ENCODE results near the gene BTN3A1.

BTN3A1 gene

DNA sequence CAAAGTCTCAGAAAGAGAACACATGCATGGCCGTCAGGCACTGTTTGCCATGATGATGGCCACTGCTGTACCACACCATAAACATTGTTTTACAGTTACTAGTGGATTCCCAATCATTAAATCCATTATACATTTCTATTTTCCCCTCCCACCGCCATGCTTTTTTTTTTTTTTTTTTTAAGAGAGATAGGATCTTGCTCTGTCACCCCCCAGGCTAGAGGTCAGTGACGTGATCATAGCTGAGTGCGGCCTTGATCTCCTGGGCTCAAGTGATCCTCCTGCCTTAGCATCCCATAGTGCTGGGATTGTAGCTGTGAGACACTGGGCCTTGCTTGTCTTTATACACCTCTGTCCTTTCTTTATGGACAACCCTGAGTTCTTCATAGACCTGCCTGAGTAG is 33.9 kb downstream of the BTN3A1 start:
- Mint-ChIP-seq H3K9me3 (peaks cover 10% of the 10 kb centered on the region), H3K27ac (no peak overlapping the region), H3K4me3 (no peak overlapping the region), H3K4me1 (peaks cover 17% of the 10 kb centered on the region), H3K36me3 (peaks cover 23% of the 10 kb centered on the region), H3K27me3 (no peaks in the 10 kb centered on the region)
- no peak for ATAC-seq

DNA sequence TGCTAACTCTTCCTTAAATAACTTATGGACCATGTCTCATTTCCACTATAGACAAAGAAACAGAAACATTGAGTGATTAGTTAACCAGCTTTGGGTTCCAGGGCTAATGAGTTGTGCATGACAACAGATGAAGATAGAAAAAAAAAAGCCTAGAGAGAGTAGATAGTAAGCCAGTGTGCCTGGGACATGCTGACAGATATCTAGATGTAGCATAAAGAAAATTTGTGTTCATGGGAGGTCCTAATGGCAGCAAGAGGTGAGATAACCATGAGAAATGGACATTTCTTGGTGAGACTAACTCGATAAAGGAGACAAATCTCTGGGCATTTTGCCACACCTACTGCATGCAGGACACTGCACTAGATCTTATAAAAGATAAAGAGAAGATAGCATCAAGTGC is 35.5 kb downstream of the BTN3A1 start:
- no peak for ATAC-seq
- H3K27me3 Mint-ChIP-seq = no peaks in the 10 kb centered on the region
- H3K36me3 Mint-ChIP-seq = peaks cover 17% of the 10 kb centered on the region
- peaks cover 10% of the 10 kb centered on the region for H3K9me3 Mint-ChIP-seq
- no peak overlapping the region for H3K27ac Mint-ChIP-seq
- peaks cover 27% of the 10 kb centered on the region for H3K4me1 Mint-ChIP-seq
- no peak overlapping the region for H3K4me3 Mint-ChIP-seq

DNA sequence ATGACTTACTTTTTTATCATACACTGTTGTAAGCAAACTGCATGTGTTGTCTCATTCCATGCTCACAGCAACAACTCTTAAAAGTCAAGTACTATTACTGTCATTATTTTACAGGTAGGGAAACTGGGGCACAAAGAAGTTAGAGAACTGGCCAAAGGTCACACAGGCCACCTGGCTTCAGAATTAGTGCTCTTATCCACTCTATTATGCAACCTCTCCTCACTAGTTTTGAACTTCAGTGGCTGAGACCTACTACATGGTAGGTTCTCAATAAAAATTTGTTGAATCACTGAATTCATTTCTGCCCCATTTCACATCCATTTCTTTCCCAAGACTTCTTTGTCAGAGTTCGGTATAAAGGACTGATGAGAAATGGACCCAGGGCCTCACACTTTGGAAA is 35.9 kb downstream of the BTN3A1 start:
- Mint-ChIP-seq H3K36me3 (peaks cover 17% of the 10 kb centered on the region), H3K4me3 (no peak overlapping the region), H3K27me3 (no peaks in the 10 kb centered on the region), H3K4me1 (peaks cover 30% of the 10 kb centered on the region), H3K9me3 (peaks cover 10% of the 10 kb centered on the region), H3K27ac (no peak overlapping the region)
- ATAC-seq = no peak

DNA sequence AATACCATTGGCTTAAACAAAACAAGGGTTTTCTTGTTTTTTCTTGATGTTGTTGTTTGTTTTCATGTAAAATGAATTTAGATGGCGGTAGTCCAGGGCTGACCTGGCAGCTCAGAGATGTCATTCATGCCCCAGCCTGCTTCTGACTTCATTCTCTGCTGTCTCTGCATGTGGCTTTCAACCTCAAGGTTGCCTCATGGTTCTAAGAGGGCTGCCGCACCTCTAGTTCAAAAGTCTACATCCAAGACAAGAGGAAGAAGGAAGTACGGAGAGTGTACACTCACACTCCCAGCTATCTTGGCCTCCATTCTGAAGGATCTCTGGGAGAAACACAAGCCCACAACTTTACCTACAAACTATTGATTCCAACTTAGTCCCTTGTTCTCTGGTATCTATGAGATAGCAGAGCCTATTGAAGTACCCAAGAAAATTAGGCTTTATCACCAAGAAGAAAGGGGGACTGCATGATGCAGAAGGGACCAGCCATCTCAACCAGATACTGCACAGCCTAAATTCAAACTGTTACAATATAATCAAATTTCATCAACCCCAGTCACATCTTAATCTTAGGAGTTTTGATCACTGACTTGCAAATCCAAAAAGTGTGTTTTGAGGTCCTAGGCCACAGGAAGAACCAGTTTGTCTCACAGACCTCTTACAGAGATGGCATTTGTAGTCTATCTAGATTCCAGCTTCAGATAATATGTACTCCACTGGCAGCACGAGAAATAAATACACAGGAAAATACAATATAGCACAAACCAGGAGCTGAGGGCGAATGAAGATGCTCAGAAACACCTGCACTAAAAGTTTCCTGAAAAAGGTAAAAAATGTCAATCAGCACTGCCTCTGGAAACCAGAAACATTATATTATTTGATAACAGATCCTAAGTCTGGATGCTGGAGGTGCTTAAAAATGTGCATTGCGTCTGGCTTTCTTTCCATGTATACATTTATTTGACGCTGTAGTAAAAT is 37.4 kb downstream of the BTN3A1 start:
- Mint-ChIP-seq H3K4me1 (peaks cover 36% of the 10 kb centered on the region), H3K4me3 (peak overlapping the region; percentile 89), H3K27me3 (no peaks in the 10 kb centered on the region), H3K9me3 (peaks cover 2% of the 10 kb centered on the region), H3K36me3 (peaks cover 20% of the 10 kb centered on the region), H3K27ac (peak overlapping the region; percentile 98)
- ATAC-seq = no peak

DNA sequence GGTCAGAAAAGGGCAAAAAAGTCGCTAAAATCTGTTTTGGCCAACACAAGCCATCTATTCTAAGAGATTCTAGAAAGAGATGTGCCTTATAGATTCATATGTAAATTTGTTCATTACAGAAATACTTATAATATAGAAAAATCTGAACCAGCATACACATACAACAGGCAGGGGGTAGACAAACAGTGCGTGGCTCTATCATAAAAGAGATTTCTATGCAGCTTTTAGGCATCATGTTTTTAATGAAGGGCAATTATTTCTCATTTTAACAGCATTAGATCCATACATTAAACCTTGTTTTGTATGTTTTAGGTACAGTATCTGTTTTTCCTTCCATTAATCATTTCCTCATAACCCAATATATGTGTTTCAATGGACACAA is 38.9 kb downstream of the BTN3A1 start:
- Mint-ChIP-seq H3K4me3 (peak overlapping the region; percentile 89), H3K27ac (peak overlapping the region; percentile 98), H3K9me3 (no peaks in the 10 kb centered on the region), H3K4me1 (peaks cover 51% of the 10 kb centered on the region), H3K36me3 (peaks cover 32% of the 10 kb centered on the region), H3K27me3 (no peaks in the 10 kb centered on the region)
- ATAC-seq = no peak

DNA sequence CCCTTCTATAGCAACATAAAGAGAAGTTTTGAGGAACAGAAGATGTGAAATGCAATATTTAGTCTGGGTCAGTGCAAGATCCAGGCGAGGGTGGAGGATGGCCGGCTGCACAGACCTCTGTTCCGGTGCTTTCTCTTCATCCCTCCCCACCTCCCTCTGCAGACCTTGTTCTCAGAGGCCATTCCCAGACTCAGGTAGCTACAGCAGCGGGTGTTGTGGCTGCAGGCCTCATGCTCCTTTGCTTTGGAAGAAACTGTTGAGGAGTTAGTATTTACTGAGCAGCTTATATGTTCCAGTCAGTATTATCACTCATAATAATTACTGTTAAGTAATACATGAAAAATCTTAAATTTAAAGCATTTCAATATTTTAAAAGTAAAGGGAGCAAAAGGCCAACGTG is 39.9 kb downstream of the BTN3A1 start:
- peak overlapping the region; percentile 66 for H3K4me3 Mint-ChIP-seq
- no peaks in the 10 kb centered on the region for H3K27me3 Mint-ChIP-seq
- no peak overlapping the region for H3K27ac Mint-ChIP-seq
- H3K36me3 Mint-ChIP-seq = peaks cover 32% of the 10 kb centered on the region
- ATAC-seq = no peak
- no peaks in the 10 kb centered on the region for H3K9me3 Mint-ChIP-seq
- peaks cover 55% of the 10 kb centered on the region for H3K4me1 Mint-ChIP-seq

DNA sequence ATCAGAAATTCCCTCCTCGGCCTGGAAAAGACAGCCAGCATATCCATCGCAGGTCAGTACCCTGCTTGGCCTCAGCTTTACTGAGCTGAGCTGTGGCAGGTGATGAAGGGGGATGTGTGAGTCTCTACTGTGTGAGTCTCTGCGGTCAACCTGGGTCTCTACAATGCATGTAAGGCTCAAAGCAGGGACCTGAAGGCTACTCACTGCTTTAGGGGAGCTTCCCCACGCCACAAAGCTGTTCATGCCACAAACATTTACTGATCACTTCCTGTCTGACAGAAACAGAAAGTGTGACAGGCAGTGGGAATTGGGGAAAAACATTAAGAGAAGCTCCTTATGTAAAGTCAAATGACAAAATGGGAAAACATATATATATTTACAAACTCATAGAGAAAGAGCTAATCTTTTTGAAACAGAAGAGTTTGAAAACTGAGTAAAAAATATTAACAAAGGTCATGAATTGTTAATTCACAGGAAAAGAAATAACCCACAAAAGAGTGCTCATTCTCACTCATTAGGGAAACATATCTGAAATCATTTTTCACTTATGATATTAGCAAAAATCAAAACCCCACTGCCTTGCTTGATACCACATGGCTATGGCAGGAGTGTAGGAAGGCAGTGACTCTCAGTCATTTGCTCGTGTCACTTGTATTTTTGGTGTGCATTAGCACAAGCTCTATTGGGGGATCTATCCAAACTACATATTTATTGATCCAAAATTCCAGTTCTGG is 44.0 kb downstream of the BTN3A1 start:
- peaks cover 58% of the 10 kb centered on the region for H3K36me3 Mint-ChIP-seq
- H3K27me3 Mint-ChIP-seq = no peaks in the 10 kb centered on the region
- peak overlapping the region; percentile 8 for H3K27ac Mint-ChIP-seq
- no peaks in the 10 kb centered on the region for H3K9me3 Mint-ChIP-seq
- no peak overlapping the region for H3K4me3 Mint-ChIP-seq
- ATAC-seq = peak; percentile 87
- H3K4me1 Mint-ChIP-seq = peaks cover 39% of the 10 kb centered on the region

DNA sequence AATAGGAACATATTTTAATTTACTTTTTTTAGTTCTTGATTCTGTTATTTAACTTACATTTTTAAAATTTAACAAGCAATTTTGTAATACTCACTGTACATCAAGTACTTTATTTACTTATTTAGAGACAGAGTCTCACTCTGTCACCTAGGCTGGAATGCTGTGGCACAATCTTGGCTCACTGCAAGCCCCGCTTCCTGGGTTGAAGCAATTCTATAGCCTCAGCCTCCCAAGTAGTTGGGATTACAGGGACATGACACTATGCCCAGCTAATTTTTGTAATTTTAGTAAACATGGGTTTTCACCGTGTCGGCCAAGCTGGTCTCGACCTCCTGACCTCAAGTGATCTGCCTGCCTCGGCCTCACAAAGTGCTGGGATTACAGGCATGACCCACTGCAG is 45.2 kb downstream of the BTN3A1 start:
- H3K9me3 Mint-ChIP-seq = no peaks in the 10 kb centered on the region
- peaks cover 66% of the 10 kb centered on the region for H3K36me3 Mint-ChIP-seq
- H3K4me3 Mint-ChIP-seq = no peak overlapping the region
- H3K27me3 Mint-ChIP-seq = no peaks in the 10 kb centered on the region
- ATAC-seq = no peak
- H3K4me1 Mint-ChIP-seq = peaks cover 32% of the 10 kb centered on the region
- H3K27ac Mint-ChIP-seq = no peak overlapping the region

DNA sequence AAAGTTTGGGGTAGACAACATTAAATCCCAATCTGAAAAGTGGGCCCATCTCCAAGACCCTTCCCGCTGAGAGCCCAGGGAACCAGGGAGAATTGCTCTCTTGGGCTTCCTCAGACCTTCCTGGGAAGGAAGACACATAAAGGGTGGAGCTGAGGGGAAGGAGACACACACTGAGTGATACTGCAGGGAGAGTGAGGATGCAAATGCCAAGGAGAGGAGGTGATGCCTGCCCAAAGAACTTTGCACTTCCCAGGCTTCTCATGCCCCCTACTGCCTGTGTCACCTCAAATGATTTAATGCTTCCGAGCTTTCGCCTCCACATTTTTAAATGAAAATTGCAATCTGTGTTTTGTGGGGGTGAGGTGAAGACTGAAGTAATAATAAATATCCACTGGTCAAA is 48.2 kb downstream of the BTN3A1 start:
- ATAC-seq = no peak
- Mint-ChIP-seq H3K4me1 (peaks cover 12% of the 10 kb centered on the region), H3K4me3 (no peak overlapping the region), H3K36me3 (peaks cover 47% of the 10 kb centered on the region), H3K9me3 (no peaks in the 10 kb centered on the region), H3K27ac (no peak overlapping the region), H3K27me3 (no peaks in the 10 kb centered on the region)

DNA sequence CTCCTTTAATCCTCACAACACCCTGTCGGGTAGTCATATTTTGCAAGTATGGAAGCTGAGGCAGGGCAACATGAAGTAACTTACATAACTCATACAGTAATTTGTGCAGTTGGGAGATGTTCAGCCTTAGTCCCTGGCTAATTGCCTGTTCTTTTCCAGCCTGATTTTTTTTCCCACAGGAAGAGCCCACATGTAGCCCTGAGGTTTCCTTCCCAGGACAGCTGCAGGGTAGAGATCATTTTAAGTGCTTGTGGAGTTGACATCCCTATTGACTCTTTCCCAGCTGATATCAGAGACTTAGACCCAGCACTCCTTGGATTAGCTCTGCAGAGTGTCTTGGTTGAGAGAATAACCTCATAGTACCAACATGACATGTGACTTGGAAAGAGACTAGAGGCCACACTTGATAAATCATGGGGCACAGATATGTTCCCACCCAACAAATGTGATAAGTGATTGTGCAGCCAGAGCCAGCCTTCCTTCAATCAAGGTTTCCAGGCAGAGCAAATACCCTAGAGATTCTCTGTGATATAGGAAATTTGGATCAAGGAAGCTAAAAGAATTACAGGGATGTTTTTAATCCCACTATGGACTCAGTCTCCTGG is 50.7 kb downstream of the BTN3A1 start:
- peaks cover 42% of the 10 kb centered on the region for H3K36me3 Mint-ChIP-seq
- H3K27ac Mint-ChIP-seq = no peak overlapping the region
- H3K27me3 Mint-ChIP-seq = no peaks in the 10 kb centered on the region
- no peaks in the 10 kb centered on the region for H3K9me3 Mint-ChIP-seq
- no peak overlapping the region for H3K4me3 Mint-ChIP-seq
- no peak for ATAC-seq
- peaks cover 18% of the 10 kb centered on the region for H3K4me1 Mint-ChIP-seq

DNA sequence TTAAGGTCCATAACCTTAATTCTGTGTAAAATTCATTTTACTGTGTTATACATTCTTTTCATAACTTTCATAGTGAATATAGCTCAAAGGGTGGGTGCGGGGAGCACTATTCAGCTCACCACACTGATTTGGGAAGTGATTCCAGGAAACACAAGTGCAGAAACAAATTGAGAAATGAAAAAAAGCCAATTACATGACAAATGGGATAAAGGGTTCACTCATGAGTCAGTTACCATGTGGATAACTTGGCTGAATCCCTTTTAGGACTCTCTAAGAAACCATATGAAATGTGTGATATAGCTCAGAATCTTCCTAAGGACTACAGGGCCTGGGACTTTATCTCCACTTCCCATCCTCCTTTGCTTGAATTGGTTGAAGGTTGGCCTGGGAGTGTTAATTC is 52.6 kb downstream of the BTN3A1 start:
- Mint-ChIP-seq H3K36me3 (peaks cover 39% of the 10 kb centered on the region), H3K9me3 (no peaks in the 10 kb centered on the region), H3K4me1 (peaks cover 30% of the 10 kb centered on the region), H3K4me3 (no peak overlapping the region), H3K27ac (no peak overlapping the region), H3K27me3 (no peaks in the 10 kb centered on the region)
- ATAC-seq = no peak

DNA sequence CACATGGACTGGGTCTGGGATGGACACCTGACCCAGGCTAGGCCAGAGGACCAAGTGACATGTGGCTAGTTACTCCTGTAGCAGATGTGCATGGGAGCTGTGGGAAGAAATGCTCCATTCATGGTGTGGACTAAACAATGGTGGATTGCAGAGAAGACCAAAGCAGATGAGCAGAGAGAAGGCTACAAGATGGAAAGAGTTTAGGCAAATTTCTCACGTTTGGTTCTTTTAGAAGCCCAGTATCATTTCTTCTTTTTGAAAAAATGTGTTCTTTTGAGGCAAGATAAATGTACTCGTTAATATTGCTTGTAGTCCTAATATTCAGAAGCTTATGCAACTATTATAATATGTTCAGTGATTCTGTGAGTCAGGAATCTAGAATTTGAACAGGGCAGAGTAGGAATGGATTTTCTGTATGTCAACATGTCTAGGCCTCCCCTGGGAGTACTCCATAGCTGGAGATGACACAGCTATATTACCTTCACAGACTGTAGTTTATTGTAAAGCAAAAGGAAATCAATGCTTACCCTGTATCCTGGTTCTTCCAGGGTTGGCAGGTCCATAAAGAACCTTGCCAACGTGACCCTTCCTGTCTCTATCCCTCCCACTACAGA is 53.4 kb downstream of the BTN3A1 start:
- peaks cover 36% of the 10 kb centered on the region for H3K36me3 Mint-ChIP-seq
- H3K9me3 Mint-ChIP-seq = no peaks in the 10 kb centered on the region
- no peak overlapping the region for H3K4me3 Mint-ChIP-seq
- no peak overlapping the region for H3K27ac Mint-ChIP-seq
- peaks cover 38% of the 10 kb centered on the region for H3K4me1 Mint-ChIP-seq
- no peaks in the 10 kb centered on the region for H3K27me3 Mint-ChIP-seq
- no peak for ATAC-seq

DNA sequence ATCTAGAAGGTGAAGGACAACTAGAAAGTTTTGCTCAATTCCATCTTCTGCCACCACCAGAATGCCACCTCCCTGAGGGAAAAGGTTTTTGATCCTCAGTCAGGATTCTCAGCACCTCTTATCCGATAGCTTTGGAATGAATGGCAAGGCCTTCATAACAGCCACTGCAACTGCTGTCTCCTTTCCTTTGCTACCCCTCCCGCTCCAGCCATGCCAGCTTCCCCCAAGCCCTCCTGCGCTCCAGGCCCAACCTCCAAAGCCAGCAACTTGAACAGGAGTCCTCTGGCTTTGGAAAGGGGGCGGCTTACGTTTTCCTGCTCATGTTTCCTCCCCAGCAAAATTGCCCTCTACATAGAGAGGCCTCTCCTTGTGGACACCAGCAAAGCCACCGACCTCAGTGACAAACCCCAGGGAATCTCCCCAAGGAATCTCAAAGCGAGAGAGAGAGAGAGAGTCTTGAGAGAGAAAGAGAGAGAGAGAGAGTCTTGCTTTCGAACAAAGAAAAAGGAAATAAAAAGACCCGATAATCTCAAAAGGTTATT is 55.3 kb downstream of the BTN3A1 start:
- Mint-ChIP-seq H3K4me3 (peak overlapping the region; percentile 99), H3K4me1 (peaks cover 53% of the 10 kb centered on the region), H3K36me3 (peaks cover 28% of the 10 kb centered on the region), H3K27me3 (no peaks in the 10 kb centered on the region), H3K27ac (peak overlapping the region; percentile 98), H3K9me3 (no peaks in the 10 kb centered on the region)
- ATAC-seq = peak; percentile 25

DNA sequence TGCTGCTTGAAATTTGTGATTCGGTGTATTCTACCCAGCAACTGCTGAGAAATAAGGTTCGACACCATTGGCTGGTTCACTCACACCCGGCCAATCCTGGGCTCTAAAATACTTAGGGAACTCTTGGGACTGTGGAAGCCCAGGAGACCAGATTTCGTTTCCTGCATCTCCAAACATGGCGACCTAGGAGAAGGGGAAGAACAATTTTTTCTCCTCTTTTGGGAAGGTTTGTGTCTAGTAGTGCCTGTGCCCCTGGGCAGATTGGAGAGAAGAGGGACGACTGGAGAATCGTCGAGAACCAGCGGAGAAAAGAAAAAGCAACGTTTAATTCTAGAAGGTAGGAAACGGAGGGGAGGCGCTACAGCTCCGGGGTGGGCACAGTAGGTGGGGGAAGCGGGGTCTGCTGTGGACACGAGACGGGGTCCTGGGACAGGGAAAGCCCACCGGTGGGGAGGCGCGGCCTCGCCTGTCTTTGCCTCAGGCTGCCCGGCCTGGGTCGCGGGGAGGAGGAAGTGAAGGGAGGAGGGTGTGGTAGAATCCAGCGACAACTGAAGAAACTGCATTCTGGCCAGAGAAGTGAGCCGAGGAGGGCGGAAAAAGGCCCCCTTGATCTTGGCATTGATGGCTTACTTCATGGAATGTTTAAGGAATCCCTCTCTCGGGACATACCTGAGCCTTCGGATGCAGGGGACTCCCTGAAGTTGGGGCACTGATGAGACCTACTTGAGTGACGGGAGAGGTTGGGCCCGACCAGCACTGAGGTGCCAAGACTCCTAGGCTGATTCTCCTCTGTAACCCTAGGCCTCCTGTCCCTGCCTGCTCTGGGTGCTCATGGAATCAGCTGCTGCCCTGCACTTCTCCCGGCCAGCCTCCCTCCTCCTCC is 56.0 kb downstream of the BTN3A1 start, which contains the start of gene BTN2A1:
Gene BTN2A1 (plus strand): TSS at position 150 of the 883 bp plus-strand sequence. CDS start 682 bp downstream, at position 832.
- peak within 1 kb of the TSS; percentile 98 for H3K27ac Mint-ChIP-seq
- H3K4me3 Mint-ChIP-seq = peak within 1 kb of the TSS; percentile 99
- H3K4me1 Mint-ChIP-seq = peaks cover 60% of the 10 kb centered on the region
- peaks cover 34% of the 10 kb centered on the region for H3K36me3 Mint-ChIP-seq
- no peaks in the 10 kb centered on the region for H3K9me3 Mint-ChIP-seq
- ATAC-seq = peak; percentile 99
- H3K27me3 Mint-ChIP-seq = no peaks in the 10 kb centered on the region
